ENCODE results near the gene KRTAP5-9. TPM values are rescaled to one million over a fixed set of nuclear protein-coding genes. Genes with fewer than 3 reads are reported as not detected.
"Not testable (repeated sequence)": the region's sequence is repeated elsewhere in the genome, so short reads cannot be mapped to it uniquely, and the experiment has no call there.

The KRTAP5-9 gene
- total RNA-seq, result not detected

- no peak for FAIRE-seq
- no peak for DNase-seq (ENCODE audit: low spot score in 2 of 2)
Measured at GRCh38 chr11:71548120-71548519, at the start of gene KRTAP5-9. Gene KRTAP5-9, plus strand, starts transcription at chr11:71548420. Its CDS starts 238 bp downstream, at chr11:71548658.

GRCh38 chr11:71499125-71499524, 49.1 kb upstream of the KRTAP5-9 start:
- DNase-seq (ENCODE audit: low spot score in 2 of 2), result no peak
- FAIRE-seq, result no peak

- FAIRE-seq (no peak), DNase-seq (ENCODE audit: low spot score in 2 of 2) (no peak)
Measured at GRCh38 chr11:71499546-71499945, 48.7 kb upstream of the KRTAP5-9 start.

- FAIRE-seq, result no peak
- DNase-seq (ENCODE audit: low spot score in 2 of 2), result no peak
Measured at GRCh38 chr11:71500601-71501021, 47.6 kb upstream of the KRTAP5-9 start.

GRCh38 chr11:71501071-71501985, 46.9 kb upstream of the KRTAP5-9 start:
- DNase-seq (ENCODE audit: low spot score in 2 of 2) (no peak), FAIRE-seq (no peak)

- no peak for FAIRE-seq
- no peak for DNase-seq (ENCODE audit: low spot score in 2 of 2)
Measured at GRCh38 chr11:71502026-71502425, 46.2 kb upstream of the KRTAP5-9 start.

GRCh38 chr11:71502871-71503435, 45.3 kb upstream of the KRTAP5-9 start:
- FAIRE-seq (no peak), DNase-seq (ENCODE audit: low spot score in 2 of 2) (no peak)

- DNase-seq (ENCODE audit: low spot score in 2 of 2) (no peak), FAIRE-seq (no peak)
Measured at GRCh38 chr11:71504531-71504930, 43.7 kb upstream of the KRTAP5-9 start.

GRCh38 chr11:71505001-71505400, 43.2 kb upstream of the KRTAP5-9 start:
- DNase-seq (ENCODE audit: low spot score in 2 of 2) (no peak), FAIRE-seq (no peak)

GRCh38 chr11:71505781-71506180, 42.4 kb upstream of the KRTAP5-9 start:
- DNase-seq (ENCODE audit: low spot score in 2 of 2) (no peak), FAIRE-seq (no peak)

GRCh38 chr11:71507102-71507501, 41.1 kb upstream of the KRTAP5-9 start:
- FAIRE-seq, result no peak
- DNase-seq (ENCODE audit: low spot score in 2 of 2), result no peak

- DNase-seq (ENCODE audit: low spot score in 2 of 2), result no peak
- no peak for FAIRE-seq
Measured at GRCh38 chr11:71518506-71519471, 29.4 kb upstream of the KRTAP5-9 start.

GRCh38 chr11:71519546-71519945, 28.7 kb upstream of the KRTAP5-9 start:
- FAIRE-seq, result no peak

GRCh38 chr11:71525188-71525937, 22.9 kb upstream of the KRTAP5-9 start:
- DNase-seq (ENCODE audit: low spot score in 2 of 2) (no peak), FAIRE-seq (no peak)

More at GRCh38 chr11:71519546-71519945, 28.7 kb upstream of the KRTAP5-9 start:
- DNase-seq (ENCODE audit: low spot score in 2 of 2), result no peak

- DNase-seq (ENCODE audit: low spot score in 2 of 2) (no peak), FAIRE-seq (no peak)
Measured at GRCh38 chr11:71525938-71526495, 22.2 kb upstream of the KRTAP5-9 start.

- not testable (repeated sequence) for DNase-seq (ENCODE audit: low spot score in 2 of 2); FAIRE-seq
Measured at GRCh38 chr11:71526796-71527575, 21.2 kb upstream of the KRTAP5-9 start, which contains the start of gene KRTAP5-7. Gene KRTAP5-7, plus strand, starts transcription at chr11:71527267. Its CDS starts 34 bp downstream, at chr11:71527301.

- DNase-seq (ENCODE audit: low spot score in 2 of 2) (no peak), FAIRE-seq (no peak)
Measured at GRCh38 chr11:71527576-71528210, 20.5 kb upstream of the KRTAP5-9 start.

- FAIRE-seq (no peak), DNase-seq (ENCODE audit: low spot score in 2 of 2) (no peak)
Measured at GRCh38 chr11:71530602-71531001, 17.6 kb upstream of the KRTAP5-9 start.

Measured in frontal cortex (tissue), 4 donors.